HG03064 (cell line): ENCODE data around the gene MAN2A1.

Experiments
- ATAC-seq: cut with Tn5 transposase; IDR thresholded peaks from one replicate; pipeline ENCODE4 v1.9.1; 2021; ENCODE audit warnings: low read depth; ENCODE audit not compliant: unreplicated experiment

The MAN2A1 gene

GRCh38 chr5:109689740-109690241 lies at the start of gene MAN2A1:
Gene MAN2A1, plus strand, starts transcription at chr5:109689927. Its CDS starts 491 bp downstream, at chr5:109690418.
- ATAC-seq: peak; percentile 61

DNA sequence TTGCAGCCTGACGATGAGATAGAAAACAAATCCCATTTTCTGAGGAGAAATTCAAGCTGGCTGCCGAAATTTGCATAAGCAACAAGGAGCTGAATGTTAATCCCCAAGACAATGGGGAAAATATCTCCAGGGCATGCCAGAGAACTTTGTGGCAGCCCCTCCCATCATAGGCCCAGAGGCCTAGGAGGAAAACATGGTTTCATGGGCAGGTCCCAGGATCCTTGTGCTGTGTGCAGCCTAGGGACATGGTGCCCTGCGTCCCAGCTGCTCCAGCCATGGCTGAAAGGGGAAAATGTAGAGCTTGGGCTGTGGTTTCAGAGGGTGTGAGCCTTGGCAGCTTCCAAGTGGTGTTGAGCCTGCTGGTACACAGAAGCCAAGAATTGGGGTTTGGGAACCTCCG lies 48.8 kb upstream of the MAN2A1 start:
- ATAC-seq: no peak

GRCh38 chr5:109643791-109644350 lies 45.9 kb upstream of the MAN2A1 start:
- ATAC-seq: no peak

GRCh38 chr5:109644829-109645228 lies 44.9 kb upstream of the MAN2A1 start:
- no peak for ATAC-seq

- no peak for ATAC-seq
Observed at GRCh38 chr5:109645707-109646192, 44.0 kb upstream of the MAN2A1 start.

GRCh38 chr5:109649318-109649717 lies 40.4 kb upstream of the MAN2A1 start:
- no peak for ATAC-seq

- no peak for ATAC-seq
Observed at GRCh38 chr5:109650493-109650892, 39.2 kb upstream of the MAN2A1 start.

- ATAC-seq: no peak
Observed at GRCh38 chr5:109652096-109652495, 37.6 kb upstream of the MAN2A1 start.

DNA sequence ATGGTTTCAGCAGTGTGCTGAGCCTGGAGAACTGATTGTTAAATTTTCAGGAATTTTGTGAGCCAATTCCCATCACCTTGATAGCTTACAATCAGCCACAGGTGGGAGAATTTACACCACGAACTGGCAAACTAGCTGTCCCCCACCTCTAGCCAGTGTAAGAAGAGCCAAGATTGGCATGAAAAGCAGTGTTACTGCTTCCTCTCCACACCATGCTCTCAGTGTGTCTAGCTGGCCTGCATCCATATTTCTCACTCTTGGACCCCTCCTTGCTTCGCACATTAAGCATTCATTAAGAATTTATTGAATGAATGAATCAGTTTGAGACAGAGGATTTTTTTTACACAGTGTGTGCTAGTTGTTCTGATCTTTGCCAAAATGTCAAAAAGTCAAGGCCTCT lies 36.7 kb upstream of the MAN2A1 start:
- ATAC-seq: no peak

DNA sequence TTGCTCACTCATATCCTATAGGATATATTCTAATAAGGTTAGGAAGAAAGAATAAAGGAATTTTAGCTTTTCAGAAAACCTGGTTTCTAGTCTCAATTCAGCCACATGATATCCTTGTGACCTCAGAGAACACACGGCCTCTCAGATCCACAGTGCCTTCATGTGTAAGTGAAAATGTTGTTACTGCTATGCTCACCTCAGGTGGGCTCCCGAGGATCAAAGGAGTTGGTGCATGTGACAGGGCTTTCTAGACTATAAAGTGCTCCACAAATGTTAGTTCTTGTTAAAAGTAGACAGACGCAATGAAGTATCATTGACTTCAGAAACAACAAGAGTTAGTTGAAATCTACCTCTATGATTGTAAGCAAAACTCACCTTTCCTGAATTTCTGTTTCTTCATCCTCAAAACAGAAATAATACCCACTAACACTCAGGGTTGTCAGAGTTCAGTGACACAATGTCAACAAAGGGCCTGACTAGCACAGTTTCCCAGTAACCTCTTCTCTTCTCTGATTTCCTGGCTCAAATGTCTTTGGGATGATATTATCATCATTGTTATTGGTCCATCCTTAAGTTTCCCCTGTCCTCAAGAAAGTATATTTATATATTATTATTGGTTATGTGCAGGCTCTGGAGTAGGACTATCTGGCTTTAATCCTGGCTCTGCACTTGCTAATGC lies 36.0 kb upstream of the MAN2A1 start:
- ATAC-seq: no peak

DNA sequence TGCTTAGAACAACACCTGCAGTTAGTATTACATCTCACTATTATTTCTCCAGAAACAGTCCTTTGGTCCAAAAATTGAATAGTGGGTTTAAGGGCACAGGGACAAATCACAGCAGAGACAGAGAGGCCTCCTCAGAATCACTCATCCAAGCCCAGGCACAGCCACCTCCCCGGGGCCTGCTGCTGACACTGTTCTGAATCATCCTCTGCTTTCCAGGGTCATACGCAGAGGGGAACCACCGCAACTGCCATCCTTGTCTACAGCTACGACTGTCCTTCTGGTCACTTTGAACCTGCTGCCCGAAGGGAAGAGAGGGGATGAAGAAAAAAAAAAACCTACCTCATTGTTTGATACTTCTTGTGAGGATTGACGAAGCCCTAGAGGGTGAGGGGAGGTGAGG lies 35.3 kb upstream of the MAN2A1 start:
- ATAC-seq: no peak

- ATAC-seq: no peak
Observed at GRCh38 chr5:109655841-109656240, 33.9 kb upstream of the MAN2A1 start.

DNA sequence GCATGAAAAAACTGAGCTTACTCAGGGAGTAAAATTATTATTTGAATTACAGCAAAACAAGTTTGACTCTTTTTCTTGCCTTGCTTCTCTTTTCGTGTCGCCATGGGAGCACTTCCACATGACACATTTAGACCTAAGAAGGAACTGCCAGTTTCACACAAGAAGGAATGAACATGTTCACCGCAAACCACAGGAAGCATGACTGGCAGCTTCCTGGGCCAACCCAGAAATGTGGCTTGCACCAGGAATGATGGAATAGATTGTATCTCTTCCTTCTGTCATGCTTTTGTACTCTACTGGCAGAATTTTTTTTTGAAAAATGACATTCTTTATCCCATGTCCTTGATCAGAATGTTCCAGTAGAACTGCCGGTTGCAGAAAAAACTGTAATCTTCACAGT lies 32.9 kb upstream of the MAN2A1 start:
- no peak for ATAC-seq

DNA sequence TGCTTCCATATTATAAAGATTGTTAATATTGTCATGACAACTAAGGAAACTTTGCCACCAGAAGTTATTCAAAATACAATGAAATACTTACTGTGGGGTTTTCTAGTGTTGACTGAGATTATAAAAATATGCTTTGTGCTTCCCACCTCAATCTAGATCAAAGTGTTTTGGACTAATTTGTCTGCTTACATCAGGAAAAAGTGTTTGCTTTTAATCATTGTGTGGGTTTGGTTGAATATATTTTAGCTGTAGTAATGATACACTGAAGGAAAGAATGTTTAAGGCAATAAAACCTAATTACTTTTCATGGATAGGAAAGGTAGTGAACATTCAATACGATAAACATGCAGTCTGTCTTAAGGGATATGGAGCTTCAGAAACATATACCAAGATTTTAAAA lies 29.8 kb upstream of the MAN2A1 start:
- ATAC-seq: no peak

- ATAC-seq: no peak
Observed at GRCh38 chr5:109660301-109660700, 29.4 kb upstream of the MAN2A1 start.

DNA sequence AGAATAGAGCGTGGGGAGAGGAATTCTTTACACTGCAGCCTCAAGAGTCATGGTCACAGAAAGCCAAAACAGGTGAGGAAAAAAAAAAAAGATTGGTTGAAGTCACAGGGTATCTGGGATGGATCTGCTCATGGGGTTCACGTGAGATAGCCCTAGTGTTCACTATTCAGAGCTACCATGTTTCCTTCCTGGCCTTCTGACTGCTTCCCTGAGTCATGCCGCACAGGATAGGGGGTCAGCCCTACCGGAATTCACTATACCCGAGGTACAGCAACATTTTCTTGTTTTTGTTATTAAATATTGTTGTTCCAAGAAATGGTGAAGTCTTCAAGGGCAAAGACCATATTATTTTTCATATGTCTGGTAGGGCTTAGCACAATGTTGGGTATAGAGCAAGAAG lies 21.5 kb upstream of the MAN2A1 start:
- ATAC-seq: no peak

DNA sequence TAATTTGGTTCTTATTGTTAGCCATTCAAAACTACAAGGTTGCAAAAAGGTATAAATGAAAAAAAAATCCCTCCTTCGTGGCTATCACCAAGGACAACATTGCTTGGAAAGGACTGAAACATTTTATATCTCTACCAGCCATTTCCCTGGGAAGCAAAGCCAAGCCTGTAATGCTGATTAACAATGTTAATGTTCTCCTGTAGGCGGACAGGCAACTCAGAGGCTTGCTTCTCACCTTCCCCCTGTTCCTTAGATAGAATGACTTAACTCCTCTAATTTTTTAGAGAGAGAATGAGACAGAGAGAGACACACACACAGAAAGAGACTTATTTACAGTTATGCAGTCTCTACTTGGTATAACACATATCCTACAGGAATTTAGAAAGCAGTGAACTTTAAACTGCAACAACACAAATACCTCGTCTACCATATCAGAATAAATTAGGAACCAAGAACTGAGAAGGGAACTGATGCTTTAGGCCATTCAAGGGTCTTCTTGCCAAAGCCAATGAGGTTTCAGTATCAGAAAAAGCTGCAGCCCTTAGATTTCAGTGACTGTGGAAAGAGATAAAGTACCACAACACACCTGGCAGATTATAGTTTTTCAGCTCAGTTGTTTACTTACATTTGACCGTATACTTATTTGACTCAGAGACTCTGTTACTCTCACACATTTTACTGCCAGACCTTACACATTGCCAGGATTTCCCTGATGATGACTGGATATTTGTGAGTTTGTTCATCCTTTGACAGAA lies 20.9 kb upstream of the MAN2A1 start:
- no peak for ATAC-seq

GRCh38 chr5:109669991-109670706 lies 19.6 kb upstream of the MAN2A1 start:
- ATAC-seq: no peak

GRCh38 chr5:109671136-109671535 lies 18.6 kb upstream of the MAN2A1 start:
- no peak for ATAC-seq

DNA sequence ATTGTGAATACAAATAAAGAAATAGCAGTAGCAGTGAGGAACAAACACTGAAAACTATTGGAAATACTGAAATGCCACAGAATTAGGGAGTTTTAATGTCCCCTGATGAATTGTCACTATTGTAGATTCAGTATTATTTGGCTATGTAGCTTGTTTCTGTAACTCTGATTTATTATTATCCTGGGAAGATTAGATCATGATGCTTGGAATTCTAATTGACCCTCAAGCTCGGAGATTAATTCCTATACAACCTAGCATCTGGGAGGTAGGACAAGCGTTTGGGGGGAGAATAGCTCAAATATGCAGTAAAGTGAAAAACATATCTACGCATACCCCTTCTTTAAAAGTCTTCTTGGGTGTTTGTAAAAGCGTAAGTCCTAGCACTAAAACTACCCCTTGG lies 15.1 kb upstream of the MAN2A1 start:
- no peak for ATAC-seq

GRCh38 chr5:109676920-109677319 lies 12.8 kb upstream of the MAN2A1 start:
- no peak for ATAC-seq
